Measurements from ENCODE around the gene TTC9.

DNA sequence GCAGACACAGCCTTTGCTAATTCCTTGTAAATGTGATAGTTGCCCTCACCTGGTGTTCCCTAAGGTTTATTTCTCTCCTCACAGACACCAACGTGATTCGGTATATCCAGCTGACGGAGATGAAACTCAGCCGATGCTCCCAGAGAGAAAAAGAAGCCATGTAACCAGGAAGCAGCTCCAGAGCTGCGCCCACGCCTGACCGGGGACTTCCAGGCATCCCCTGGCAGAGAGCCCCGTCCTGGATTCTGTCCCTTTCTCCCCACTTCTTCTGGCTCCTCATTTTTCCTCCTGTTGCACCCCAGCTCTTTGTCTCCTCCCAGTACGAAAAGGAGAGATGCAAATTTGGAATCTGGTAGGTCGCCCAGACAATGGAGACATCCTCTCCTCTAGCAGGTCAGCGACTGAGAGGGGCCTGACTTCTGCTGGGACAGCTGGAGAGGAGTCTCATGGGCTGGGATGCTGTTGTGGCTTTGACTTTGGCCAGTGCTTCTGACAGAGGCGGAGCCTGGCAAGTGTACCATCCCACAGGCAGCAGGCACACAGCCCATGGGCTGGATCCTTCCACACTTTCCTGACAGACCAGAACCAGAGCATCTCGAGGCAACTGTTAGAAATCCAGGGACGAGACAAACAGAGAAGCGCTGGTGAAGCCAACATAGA is 29.4 kb downstream of the TTC9 start:
- TF ChIP-seq ZFP30 (CRISPR knock-in tag; IDR thresholded peaks at IDR 0.05) (no peak), ZNF8 (CRISPR knock-in tag; IDR thresholded peaks at IDR 0.05) (no peak), ZNF70 (CRISPR knock-in tag; IDR thresholded peaks at IDR 0.05) (no peak), GLIS3 (CRISPR knock-in tag; IDR thresholded peaks at IDR 0.05) (no peak)
- TF ChIP-seq, protein P1, sequence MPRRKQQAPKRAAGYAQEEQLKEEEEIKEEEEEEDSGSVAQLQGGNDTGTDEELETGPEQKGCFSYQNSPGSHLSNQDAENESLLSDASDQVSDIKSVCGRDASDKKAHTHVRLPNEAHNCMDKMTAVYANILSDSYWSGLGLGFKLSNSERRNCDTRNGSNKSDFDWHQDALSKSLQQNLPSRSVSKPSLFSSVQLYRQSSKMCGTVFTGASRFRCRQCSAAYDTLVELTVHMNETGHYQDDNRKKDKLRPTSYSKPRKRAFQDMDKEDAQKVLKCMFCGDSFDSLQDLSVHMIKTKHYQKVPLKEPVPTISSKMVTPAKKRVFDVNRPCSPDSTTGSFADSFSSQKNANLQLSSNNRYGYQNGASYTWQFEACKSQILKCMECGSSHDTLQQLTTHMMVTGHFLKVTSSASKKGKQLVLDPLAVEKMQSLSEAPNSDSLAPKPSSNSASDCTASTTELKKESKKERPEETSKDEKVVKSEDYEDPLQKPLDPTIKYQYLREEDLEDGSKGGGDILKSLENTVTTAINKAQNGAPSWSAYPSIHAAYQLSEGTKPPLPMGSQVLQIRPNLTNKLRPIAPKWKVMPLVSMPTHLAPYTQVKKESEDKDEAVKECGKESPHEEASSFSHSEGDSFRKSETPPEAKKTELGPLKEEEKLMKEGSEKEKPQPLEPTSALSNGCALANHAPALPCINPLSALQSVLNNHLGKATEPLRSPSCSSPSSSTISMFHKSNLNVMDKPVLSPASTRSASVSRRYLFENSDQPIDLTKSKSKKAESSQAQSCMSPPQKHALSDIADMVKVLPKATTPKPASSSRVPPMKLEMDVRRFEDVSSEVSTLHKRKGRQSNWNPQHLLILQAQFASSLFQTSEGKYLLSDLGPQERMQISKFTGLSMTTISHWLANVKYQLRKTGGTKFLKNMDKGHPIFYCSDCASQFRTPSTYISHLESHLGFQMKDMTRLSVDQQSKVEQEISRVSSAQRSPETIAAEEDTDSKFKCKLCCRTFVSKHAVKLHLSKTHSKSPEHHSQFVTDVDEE (CRISPR knock-in tag; IDR thresholded peaks at IDR 0.05): no peak
- TF ChIP-seq, protein P2, sequence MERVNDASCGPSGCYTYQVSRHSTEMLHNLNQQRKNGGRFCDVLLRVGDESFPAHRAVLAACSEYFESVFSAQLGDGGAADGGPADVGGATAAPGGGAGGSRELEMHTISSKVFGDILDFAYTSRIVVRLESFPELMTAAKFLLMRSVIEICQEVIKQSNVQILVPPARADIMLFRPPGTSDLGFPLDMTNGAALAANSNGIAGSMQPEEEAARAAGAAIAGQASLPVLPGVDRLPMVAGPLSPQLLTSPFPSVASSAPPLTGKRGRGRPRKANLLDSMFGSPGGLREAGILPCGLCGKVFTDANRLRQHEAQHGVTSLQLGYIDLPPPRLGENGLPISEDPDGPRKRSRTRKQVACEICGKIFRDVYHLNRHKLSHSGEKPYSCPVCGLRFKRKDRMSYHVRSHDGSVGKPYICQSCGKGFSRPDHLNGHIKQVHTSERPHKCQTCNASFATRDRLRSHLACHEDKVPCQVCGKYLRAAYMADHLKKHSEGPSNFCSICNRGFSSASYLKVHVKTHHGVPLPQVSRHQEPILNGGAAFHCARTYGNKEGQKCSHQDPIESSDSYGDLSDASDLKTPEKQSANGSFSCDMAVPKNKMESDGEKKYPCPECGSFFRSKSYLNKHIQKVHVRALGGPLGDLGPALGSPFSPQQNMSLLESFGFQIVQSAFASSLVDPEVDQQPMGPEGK (CRISPR knock-in tag; IDR thresholded peaks at IDR 0.05; ENCODE audit: borderline replicate concordance): no peak
